ENCODE data around the gene OBI1.
"Not testable (repeated sequence)": the region's sequence is repeated elsewhere in the genome, so short reads cannot be mapped to it uniquely, and the experiment has no call there.

OBI1 gene

GRCh38 chr13:78650717-78651083 is 8.3 kb downstream of the OBI1 start:
- no peak overlapping the region for H3K27ac ChIP-seq

GRCh38 chr13:78649997-78650716 is 8.8 kb downstream of the OBI1 start:
- H3K4me3 ChIP-seq = no peak overlapping the region
- no peak overlapping the region for H3K27ac ChIP-seq

More at GRCh38 chr13:78650717-78651083, 8.3 kb downstream of the OBI1 start:
- no peak overlapping the region for H3K4me3 ChIP-seq

DNA sequence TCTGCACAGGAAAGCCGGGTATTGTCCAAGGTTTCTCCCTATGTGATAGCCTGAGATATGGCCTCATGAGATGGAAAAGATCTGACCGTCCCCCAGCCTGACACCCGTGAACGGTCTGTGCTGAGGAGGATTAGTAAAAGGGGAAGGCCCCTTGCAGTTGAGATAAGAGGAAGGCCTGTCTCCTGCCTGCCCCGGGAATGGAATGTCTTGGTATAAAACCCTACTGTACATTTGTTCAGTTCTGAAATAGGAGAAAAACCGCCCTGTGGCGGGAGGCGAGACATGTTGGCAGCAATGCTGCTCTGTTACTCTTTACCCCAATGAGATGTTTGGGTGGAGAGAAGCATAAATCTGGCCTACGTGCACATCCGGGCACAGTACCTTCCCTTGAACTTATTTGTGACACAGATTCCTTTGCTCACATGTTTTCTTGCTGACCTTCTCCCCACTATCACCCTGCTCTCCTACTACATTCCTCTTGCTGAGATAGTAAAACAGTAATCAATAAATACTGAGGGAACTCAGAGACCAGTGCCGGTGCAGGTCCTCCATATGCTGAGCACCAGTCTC is 11.8 kb downstream of the OBI1 start:
- H3K27ac ChIP-seq, H3K4me3 ChIP-seq: not testable (repeated sequence)

GRCh38 chr13:78638216-78638615 is 20.7 kb downstream of the OBI1 start:
- H3K27ac ChIP-seq = no peak overlapping the region
- H3K4me3 ChIP-seq = no peak overlapping the region

- Histone ChIP-seq H3K27ac (no peak overlapping the region), H3K4me3 (no peak overlapping the region)
Observed at GRCh38 chr13:78636495-78636894, 22.5 kb downstream of the OBI1 start.

GRCh38 chr13:78632996-78633395 is 26.0 kb downstream of the OBI1 start:
- Histone ChIP-seq H3K27ac (no peak overlapping the region), H3K4me3 (no peak overlapping the region)

DNA sequence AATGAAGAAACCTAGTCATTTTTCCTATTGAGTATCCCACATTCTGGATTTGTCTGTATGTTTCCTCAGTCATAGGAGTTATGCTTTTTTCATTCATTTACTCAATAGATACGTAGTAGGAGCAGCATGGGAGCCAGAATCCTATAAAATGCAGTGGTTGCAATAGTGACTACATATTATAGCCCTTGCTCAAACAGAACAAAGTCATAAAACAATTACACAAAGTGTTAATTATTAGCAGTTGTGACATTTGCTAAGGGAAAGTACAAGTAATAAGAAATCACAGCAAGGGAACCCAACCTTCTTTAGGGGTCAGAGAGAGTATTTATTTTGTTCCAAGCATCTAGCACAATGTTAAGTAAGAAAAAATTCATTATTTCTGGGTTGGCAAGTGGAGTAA is 27.9 kb downstream of the OBI1 start:
- no peak overlapping the region for H3K4me3 ChIP-seq

DNA sequence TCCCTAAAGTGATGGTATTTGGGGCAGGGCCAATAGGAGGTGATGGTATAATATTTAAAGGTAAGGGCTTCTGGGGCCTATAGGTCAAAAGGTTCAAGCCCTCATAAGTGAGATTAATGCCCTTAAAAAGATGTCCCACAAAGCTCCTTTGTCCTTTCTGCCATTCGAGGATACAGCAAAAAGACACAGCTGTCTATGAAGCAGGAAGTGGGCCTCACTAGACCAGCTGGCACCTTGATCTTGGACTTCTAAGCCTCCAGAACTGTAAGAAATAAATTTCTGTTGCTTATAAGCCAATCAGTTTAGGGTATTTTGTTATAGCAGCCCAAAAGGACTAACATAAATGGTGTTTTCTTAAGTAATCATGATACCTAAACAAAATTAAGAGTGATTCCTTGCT is 28.4 kb downstream of the OBI1 start:
- no peak overlapping the region for H3K27ac ChIP-seq
- no peak overlapping the region for H3K4me3 ChIP-seq

More for the DNA sequence above, 27.9 kb downstream of the OBI1 start:
- H3K27ac ChIP-seq = no peak overlapping the region

GRCh38 chr13:78625384-78625783 is 33.6 kb downstream of the OBI1 start:
- no peak overlapping the region for H3K4me3 ChIP-seq
- H3K27ac ChIP-seq = no peak overlapping the region

DNA sequence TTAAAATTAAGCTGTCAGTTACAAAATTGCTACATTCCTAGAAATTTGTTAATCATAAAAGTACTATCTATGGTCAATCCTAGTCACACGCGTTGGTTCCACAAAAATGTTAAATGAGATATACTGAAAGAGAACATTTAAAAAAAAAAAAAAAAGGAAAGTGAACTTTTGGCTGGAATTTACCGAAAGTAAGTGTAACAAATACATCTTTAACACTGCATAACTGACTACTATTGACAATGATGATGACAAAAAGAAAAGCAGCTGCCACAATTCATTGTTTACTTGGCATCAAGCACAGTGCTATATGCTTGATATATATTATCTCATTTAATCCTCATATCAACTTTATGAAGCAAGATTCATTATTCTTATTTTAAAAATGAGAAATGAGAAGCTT is 35.8 kb downstream of the OBI1 start:
- no peak overlapping the region for H3K4me3 ChIP-seq
- H3K27ac ChIP-seq = no peak overlapping the region

DNA sequence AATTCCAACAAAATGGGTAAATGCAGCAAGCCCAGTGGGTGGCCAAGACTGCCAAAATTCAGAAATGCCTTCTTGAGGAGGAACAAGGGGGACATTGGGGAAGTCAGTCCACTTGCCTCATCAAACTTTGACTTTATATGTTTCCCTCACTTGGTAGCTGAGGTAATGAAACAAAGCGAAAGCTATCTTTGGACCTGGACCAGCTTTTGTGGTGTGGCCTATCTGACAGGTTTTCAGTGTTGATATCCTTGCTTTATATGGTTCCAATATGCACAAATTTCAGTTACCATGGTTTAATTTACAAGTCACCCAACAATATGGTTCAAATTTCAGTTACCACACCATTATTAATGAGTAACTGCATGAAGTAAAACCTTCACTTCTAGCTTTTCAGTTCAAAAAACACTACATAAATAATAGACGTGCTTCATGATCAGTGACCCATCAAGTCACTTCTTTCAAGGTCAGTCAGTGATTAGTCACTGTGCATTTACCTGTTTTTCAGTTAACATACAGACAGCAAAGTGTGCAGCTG is 38.0 kb downstream of the OBI1 start:
- H3K4me3 ChIP-seq = no peak overlapping the region
- H3K27ac ChIP-seq = no peak overlapping the region

- H3K27ac ChIP-seq = no peak overlapping the region
- H3K4me3 ChIP-seq = no peak overlapping the region
Observed at GRCh38 chr13:78618411-78618810, 40.5 kb downstream of the OBI1 start.

- no peak overlapping the region for H3K27ac ChIP-seq
- H3K4me3 ChIP-seq = no peak overlapping the region
Observed at GRCh38 chr13:78611040-78611439, 47.9 kb downstream of the OBI1 start.

DNA sequence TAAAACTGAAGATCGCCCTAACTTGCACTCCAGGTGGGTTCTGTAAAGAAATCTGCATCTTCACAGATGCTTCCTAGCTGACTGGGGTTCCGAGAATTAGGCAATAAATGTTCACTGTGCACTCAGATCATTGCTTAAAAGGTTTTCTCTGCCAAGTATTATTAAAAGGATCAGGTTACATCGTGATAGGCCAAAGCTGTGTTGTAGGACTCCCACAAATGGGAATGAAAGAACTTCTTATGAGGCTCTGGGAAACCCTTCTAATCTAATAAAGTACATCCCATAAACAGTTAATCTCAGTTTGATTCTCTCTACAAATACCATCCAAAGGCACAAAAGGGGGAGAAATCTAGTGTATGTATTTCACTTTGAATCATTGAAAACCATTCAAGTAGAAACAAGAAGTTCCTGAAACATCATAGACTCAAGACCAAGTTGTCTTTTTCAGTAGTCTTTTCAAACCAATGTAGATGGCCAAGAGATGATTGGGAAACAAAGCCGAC is 48.5 kb downstream of the OBI1 start:
- Histone ChIP-seq H3K27ac (no peak overlapping the region), H3K4me3 (no peak overlapping the region)

DNA sequence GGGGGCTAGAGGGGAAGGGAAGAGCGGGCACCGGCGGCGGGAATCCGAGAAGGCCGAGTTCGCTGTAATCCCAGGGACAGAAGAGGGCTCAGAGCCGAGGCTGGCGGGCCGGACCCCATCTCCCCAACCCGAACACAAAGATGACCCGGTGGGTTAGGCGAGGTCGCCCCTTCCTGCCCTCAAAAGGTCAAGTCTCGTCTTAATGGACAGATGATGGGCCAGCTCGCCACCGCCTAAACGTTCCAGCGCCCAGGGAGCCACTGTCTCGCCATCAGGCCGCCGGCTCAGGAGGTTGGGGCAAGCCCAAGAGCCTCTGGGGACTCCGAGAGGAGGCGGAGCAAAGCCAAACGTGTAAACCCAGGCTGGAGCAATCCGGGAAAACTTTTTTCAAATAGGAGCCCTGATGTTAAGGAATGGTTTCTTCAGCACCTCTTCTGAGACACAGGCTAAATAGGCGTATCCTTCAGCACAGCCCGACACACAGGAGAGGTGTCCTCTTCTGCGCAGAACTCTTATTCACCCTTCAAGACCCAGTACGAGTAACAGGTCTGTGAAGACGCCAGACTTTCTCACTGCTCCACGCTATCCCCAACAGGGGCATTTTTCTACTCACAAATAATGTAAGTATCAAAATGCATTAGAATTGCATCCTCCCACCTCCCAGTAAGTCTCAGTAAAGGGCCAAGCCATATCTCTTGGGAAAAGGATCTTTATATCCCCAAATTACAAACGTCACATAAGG is 49.3 kb downstream of the OBI1 start:
- Histone ChIP-seq H3K27ac (no peak overlapping the region), H3K4me3 (peak overlapping the region; percentile 29 to 51 (median 36))

GRCh38 chr13:78608688-78609463 is 50.1 kb downstream of the OBI1 start:
- Histone ChIP-seq H3K27ac (no peak overlapping the region), H3K4me3 (peak overlapping the region; percentile 29 to 51 (median 36))

GRCh38 chr13:78608252-78608687 is 50.7 kb downstream of the OBI1 start:
- no peak overlapping the region for H3K27ac ChIP-seq
- H3K4me3 ChIP-seq = peak overlapping the region; percentile 29 to 51 (median 36)

DNA sequence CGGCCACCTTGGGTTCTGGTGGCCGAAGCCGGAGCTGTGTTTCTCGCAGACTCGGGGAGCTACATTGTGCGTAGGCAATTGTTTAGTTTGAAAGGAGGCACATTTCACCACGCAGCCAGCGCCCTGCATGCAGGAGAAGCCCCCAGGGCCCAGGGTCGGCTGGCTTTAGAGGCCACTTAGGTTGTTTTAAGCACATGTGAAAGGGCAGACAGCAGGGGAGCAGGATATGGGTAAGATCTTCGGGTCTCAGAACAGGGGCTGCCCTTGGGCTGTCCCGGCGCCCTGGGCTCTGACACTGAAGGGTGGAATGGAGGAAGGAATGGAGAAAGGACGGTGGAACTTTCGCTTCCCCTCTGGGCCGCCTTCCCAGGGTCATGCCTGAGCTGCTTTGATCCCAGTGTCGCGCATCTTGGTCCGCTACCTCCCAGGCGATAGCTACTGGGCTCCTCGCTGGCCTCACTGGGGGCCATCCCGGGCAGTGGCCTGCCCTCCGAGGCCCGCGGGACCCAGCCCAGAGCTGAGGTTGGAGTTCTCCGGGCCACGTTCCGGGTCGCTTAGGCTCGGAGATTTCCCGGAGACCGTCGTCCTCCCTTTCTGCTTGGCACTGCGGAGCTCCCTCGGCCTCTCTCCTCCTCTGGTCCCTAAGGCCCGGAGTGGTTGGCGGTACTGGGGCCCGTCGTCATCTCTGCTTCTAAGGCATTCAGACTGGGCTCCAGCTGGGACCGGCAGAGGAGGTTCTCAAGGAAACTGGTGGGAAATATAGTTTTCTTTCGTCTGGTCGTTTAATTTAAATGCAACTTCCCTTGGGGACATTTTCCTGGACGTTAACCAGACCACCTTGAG is 51.3 kb downstream of the OBI1 start:
- no peak overlapping the region for H3K27ac ChIP-seq
- H3K4me3 ChIP-seq = no peak overlapping the region

Measured in skin epidermis (tissue), 12 donors.